Activated gamma-delta T cell treated with anti-CD3 and anti-CD28 coated beads, Interleukin-2, amount 50 U/mL, for 16 hours (primary cell): ENCODE measurements around the gene SMIM34.
"Not testable (repeated sequence)": the region's sequence is repeated elsewhere in the genome, so short reads cannot be mapped to it uniquely, and the experiment has no call there.

ENCODE experiments used
- DNase-seq: peaks from one replicate; pipeline ENCODE4 v3.0.0-alpha.2; 2020; ENCODE audit warnings: low read depth

The SMIM34 gene

GRCh38 chr21:34423805-34424204, at the start of gene SMIM34:
Gene SMIM34 (minus strand): TSS chr21:34423951. CDS start chr21:34423839, 112 bp downstream.
- not testable (repeated sequence) for DNase-seq

- DNase-seq, result not testable (repeated sequence)
Measured at GRCh38 chr21:34467333-34467732, 43.6 kb upstream of the SMIM34 start.

DNA sequence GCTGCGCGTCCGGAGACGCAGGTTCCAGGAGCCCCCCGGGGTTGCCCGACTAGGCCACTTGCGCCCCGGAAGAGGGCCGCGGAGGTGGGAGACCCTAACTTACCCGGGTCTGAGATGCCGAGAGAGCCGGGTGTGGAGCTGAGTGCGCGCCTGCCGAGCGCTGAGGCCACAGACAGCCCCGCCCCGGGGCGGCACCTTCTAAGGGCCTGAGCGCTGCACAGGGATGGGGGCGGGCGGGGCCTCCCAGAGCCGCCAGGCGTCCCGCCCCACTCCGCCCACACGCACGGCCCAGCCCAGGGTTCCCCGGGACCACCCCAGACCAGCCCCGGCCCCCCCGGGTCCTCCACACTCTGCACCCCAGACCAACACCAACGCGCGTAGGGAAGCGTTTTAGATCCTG, 35.7 kb upstream of the SMIM34 start:
- DNase-seq, result not testable (repeated sequence)

GRCh38 chr21:34458266-34458665, 34.5 kb upstream of the SMIM34 start:
- DNase-seq, result not testable (repeated sequence)

DNA sequence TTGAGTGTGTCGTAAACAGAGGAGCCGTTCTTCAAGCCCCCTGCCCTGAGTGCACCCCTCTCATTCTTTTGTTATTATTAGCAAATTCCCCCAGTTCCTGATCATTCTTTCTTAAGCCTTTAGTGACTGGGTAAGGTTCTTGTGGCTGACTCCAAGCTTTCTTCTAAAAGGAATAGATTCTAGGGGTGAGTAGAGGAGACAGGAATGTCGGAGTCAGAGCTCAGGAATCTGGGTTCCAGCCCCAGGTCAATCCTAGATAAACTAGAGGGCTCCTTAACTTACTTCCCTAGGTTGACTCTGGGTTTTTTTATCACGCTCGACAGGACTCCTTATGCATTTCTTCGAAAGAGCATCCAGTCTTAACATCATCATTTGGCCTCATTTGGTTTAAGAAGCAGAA, 32.4 kb upstream of the SMIM34 start:
- DNase-seq, result not testable (repeated sequence)

DNA sequence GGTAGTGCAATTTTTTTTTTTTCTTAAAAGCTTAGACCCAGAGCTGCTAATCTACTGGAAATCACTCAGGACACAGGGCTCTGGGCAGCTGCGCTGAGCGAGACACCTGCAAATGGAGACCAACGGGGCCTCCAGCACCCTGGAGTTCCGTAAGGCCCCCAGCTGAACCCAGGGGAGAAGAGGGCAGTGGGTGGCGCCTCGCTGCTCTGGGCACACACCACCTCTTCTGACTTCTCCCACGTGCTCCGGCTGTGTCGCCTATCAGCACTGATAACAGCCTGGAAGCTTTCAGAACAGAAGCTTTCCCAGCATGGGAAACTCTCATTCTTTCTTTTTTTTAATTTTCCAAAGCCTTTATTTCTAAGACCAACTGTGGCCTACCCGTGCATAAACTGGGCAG, 31.9 kb upstream of the SMIM34 start:
- not testable (repeated sequence) for DNase-seq

DNA sequence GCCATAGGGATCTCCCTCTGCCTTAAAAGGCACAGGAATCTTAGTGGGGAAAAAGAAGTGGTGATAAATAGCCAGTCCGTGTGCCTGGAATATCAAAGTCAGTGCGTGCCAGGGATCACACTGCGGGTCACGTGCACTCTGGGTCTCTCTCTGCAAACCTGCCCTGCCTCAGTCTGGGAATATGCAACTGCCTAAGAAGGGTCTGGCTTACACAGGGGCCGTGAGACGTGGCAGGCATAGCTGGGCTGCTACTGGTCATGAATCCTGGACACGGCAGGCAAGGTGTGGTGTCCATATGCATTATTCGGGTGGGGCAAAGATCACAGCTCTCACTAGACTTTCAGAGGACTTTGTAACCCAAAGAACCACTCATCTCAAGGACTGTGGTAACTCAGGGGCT, 23.3 kb upstream of the SMIM34 start:
- DNase-seq, result not testable (repeated sequence)

DNA sequence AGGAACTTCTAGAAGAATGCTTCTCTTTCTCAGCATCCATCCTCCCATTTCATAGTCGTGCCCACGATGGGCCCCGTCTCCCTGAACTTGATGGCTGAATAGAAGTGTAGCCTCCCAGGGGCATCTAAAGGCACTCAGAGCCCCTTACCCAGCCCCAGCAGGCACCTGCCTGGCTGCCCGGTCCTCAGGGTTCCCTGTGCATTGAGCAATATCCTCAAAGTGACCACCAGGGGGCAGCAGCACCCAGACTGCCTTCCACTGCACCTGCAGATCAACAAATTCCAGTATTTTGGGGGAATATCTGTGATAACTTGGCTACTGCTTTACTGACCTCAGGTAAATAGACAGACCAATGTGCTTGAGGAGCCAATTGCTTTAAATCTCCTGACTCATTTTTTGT, 19.7 kb upstream of the SMIM34 start:
- not testable (repeated sequence) for DNase-seq

- not testable (repeated sequence) for DNase-seq
Measured at GRCh38 chr21:34429710-34430109, 6.0 kb upstream of the SMIM34 start.

- not testable (repeated sequence) for DNase-seq
Measured at GRCh38 chr21:34428441-34428840, 4.7 kb upstream of the SMIM34 start.

GRCh38 chr21:34427339-34427738, 3.6 kb upstream of the SMIM34 start:
- DNase-seq, result not testable (repeated sequence)

DNA sequence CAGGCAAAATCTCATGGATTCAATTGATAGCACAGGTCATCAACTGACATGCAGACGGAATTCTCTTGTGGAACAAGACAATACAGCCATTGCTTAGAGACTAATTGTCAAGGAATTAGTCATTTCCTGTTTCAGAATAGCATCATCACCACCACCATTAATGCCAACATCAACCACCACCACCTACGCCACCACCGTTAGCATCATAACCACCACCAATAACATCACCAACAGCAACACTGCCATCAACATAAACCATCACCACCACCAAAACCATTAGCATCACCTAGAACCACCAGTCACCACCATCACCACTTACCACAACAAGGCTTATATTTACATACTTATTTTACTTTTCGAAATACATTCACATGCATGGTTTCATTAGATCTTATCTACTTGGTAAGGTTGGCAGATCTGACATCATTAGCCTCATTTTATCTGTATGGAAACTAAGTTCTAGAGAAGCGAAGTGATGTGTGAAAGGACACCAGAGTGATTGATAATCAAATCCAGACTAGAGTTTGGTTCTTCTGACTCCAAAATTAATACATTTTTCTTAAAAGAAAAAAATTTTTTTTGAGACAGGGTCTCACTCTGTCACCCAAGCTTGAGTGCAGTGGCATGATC, 6.2 kb downstream of the SMIM34 start:
- not testable (repeated sequence) for DNase-seq

DNA sequence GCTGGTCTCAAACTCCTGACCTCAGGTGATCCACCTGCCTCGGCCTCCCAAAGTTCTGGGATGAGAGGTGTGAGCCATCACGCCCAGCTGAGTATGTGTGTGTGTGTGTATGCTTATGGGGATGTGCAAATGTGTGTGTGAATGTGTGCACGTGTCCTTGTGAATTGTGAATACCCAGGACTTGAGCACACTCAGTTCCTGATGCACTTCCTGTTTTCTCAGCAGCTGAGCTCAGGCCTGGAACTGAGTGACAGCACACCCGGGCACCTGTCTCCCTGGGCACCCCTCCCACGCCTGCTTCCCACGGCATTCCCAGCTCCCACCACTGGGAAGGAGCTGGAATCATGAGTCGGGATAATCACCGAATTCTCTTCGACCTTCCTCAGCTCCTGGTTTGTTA, 16.5 kb downstream of the SMIM34 start:
- DNase-seq, result not testable (repeated sequence)

GRCh38 chr21:34406676-34407075, 17.1 kb downstream of the SMIM34 start:
- DNase-seq, result not testable (repeated sequence)

DNA sequence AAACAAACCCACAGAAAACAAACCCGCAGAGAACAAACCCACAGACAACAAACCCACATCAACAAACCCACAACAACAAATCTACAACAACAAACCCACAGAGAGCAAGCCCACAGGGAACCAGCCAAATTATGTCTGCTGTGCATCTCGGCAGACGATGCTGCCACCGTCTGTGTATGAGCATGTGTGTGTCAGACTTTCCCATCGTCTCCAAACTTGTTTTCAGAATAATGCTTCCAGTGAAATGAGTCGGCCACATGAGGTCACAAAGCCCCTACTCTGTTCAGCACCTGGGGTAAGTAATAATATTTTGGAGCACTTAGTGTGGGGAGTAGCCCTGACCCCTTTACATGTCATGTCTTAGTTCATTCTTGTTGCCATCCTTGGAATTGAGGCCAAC, 17.6 kb downstream of the SMIM34 start:
- not testable (repeated sequence) for DNase-seq

DNA sequence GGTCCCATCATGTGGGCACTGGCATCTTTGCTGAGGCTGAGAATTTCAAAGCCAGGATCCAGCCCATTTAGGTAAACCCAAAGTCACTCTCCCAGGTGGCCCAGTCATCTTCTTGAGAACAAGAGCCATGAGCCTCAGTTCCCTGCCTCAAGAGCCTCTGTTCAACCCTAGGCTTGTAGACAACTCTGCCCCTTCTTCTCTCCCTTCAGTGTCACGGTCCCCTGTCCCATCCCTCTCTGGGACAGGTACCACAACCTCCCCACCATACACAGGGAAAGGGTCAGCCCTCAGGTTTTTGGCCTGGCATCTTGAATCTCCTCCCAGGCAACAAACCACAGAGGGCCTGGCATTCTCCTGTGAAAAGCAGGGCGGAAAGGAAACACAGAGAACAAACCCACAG, 18.1 kb downstream of the SMIM34 start:
- not testable (repeated sequence) for DNase-seq

DNA sequence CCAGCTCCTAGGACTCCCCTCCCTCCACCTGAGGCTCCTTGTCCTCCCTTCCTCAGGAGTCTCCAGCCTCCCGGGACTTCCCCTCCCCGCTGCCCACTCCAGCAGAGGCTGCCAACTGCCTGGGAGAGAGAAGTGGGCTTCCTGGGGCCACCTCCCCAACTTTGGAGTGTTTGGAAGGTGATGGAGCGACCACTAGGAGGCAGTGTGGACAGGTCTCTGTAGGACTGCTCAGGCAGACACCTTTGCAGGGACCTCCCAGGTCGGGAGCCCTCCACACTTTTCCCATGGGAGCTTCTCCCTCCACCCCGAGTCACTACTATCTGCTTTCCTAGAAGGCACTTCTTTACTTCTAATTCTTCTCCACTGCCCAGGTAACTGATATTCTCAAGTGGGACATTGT, 19.0 kb downstream of the SMIM34 start:
- DNase-seq, result not testable (repeated sequence)

DNA sequence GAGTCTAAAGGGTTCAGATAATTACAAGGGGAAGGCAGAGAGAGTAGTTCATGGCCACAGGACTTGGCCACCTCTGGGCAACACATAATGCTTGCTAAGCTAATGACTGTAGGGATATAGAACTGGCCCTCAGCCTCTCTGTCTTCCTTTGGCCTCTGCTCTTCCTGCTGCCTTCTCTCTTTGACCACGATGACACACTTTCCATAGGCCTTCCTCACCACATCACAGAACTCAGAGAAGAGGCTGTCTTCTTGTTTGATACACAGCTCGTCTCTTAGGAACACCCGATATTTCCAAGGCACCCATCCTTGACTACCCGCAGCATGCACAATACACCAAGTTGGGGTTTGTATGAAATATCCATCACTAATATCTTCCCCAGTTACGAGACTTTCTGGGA, 23.2 kb downstream of the SMIM34 start:
- DNase-seq, result not testable (repeated sequence)

GRCh38 chr21:34383724-34384415, 39.9 kb downstream of the SMIM34 start:
- not testable (repeated sequence) for DNase-seq

DNA sequence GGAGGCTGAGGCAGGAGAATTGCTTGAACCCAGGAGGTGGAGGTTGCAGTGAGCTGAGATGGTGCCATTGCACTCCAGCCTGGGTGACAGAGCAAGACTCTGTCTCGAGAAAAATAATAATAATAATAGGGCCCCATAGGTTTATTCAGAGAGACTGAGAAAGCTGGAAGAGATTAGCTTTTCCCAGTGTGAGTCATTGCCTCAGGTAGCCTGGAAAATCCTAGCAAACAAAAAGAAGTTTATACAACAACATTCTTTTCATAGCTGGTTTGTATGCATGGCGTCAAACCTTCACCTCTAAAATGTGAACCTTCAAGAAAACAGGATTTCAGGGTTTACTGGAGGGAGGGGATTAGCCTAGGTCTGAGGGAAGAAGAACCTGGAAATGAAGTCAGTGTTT, 40.6 kb downstream of the SMIM34 start:
- not testable (repeated sequence) for DNase-seq

GRCh38 chr21:34375619-34375972, 48.2 kb downstream of the SMIM34 start:
- DNase-seq, result not testable (repeated sequence)

GRCh38 chr21:34374940-34375618, 48.7 kb downstream of the SMIM34 start, which contains the start of gene SMIM11:
Gene SMIM11 (plus strand): TSS chr21:34375507. CDS start chr21:34379505, 3,998 bp downstream.
- not testable (repeated sequence) for DNase-seq

DNA sequence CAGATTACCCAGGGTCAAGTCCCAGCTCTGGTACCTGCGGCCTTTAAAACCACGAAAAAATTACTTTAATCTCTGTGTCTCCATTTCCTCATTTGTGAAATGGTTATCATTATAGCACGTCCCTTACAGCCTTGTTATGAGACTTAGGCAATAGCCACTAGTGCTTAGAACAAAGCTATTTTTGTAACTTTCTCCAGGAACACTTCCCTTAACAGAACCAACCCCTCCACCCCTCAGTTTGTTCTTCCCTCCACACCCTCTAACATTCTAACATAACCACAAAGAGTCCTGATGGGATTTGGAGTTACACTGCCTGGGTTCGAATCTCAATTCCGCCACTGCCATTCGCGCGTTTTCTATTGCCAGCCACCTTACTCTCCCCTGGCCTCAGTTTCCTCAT, 49.3 kb downstream of the SMIM34 start:
- not testable (repeated sequence) for DNase-seq
